22Rv1 (cell line): ENCODE data around the gene GCNT2.

Experiments used
- H3K27ac ChIP-seq: fragments of 450-650 bp; 2 replicates; pipeline ENCODE4 v1.5.1; 2017
- ZFX ChIP-seq: fragments of 450-650 bp; IDR thresholded peaks from 2 replicates; pipeline ENCODE4 v1.6.1; 2017; ENCODE audit warnings: antibody characterized with exemption, borderline replicate concordance
- TF ChIP-seq, protein P1 (sequence below): fragments of 450-650 bp; IDR thresholded peaks from 2 replicates; pipeline ENCODE4 v1.5.1; 2017; ENCODE audit warnings: mild to moderate bottlenecking

Gene GCNT2

DNA sequence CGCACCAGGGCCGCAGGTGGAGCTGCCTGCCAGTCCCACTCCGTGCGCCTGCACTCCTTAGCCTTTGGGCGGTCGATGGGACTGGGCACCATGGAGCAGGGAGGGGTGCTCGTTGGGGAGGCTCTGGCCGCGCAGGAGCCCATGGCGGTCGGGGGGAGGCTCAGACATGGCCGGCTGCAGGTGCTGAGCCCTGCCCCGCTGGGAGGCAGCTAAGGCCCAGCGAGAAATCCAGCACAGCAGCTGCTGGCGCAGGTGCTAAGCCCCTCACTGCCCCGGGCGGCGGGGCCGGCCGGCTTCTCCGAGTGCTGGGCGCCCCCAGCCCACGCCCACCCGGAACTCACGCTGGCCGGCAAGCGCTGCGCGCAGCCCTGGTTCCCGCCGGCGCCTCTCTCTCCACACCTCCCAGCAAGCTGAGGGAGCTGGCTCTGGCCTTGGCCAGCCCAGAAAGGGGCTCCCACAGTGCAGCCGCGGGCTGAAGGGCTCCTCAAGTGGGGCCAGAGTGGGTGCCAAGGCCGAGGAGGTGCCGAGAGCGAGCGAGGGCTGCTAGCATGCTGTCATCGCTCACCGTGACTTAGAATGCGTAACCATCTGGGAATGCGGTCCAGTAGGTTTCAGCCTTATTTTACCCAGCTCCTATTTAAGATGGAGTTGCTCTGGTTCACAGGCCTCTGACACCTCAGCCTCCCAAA lies 96.0 kb downstream of the GCNT2 start:
- H3K27ac ChIP-seq = no peak overlapping the region
- no peak for TF ChIP-seq ZFX
- TF ChIP-seq, protein P1, sequence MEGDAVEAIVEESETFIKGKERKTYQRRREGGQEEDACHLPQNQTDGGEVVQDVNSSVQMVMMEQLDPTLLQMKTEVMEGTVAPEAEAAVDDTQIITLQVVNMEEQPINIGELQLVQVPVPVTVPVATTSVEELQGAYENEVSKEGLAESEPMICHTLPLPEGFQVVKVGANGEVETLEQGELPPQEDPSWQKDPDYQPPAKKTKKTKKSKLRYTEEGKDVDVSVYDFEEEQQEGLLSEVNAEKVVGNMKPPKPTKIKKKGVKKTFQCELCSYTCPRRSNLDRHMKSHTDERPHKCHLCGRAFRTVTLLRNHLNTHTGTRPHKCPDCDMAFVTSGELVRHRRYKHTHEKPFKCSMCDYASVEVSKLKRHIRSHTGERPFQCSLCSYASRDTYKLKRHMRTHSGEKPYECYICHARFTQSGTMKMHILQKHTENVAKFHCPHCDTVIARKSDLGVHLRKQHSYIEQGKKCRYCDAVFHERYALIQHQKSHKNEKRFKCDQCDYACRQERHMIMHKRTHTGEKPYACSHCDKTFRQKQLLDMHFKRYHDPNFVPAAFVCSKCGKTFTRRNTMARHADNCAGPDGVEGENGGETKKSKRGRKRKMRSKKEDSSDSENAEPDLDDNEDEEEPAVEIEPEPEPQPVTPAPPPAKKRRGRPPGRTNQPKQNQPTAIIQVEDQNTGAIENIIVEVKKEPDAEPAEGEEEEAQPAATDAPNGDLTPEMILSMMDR = no peak

DNA sequence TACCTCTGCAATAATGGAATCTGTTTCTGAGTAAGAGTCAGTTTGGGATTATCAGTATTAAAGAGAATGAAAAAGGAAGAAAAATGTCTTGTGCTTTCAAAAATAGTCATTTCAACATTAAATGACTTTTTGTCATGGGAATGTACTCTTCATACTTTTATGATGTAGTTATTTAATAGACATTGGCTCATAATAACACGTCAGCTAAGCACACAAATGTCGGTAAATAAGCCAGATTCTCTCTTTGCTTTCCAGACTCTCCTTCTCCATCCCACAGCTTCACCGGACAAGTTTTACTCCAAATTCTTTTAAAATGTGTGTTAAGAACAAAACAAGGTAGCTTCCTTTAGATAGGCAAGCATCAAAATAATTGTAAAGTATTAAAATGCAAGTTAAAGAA lies 97.3 kb downstream of the GCNT2 start:
- no peak for TF ChIP-seq ZFX
- TF ChIP-seq, protein P1 = no peak
- H3K27ac ChIP-seq = no peak overlapping the region

- no peak for TF ChIP-seq ZFX
- TF ChIP-seq, protein P1 = no peak
- no peak overlapping the region for H3K27ac ChIP-seq
Measured at GRCh38 chr6:10621213-10621612, 100.1 kb downstream of the GCNT2 start.

DNA sequence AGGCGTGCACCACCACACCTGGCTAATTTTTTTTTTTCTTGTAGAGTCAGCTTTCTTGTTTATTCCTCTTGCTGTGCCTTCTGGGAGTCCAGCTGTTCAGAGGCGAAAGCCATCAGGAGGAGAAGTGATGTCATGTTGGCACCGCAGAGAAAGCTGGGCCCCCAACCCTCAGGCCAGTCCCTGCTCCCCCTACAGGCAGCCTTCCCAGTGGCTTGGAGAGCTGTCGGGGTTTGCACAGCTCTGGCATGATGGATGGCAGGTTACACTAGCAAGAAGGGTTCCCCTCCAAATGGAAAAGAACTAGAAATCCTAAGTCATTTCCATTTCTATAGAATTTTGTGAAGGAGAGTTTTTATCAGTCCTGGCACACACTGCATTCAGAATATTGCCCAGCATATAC lies 100.7 kb downstream of the GCNT2 start:
- TF ChIP-seq ZFX = no peak
- TF ChIP-seq, protein P1 = no peak
- H3K27ac ChIP-seq = no peak overlapping the region

GRCh38 chr6:10624836-10625235 lies 103.7 kb downstream of the GCNT2 start:
- no peak overlapping the region for H3K27ac ChIP-seq
- TF ChIP-seq, protein P1 = no peak
- TF ChIP-seq ZFX = no peak

GRCh38 chr6:10626154-10626741 lies 105.1 kb downstream of the GCNT2 start:
- H3K27ac ChIP-seq = no peak overlapping the region
- TF ChIP-seq, protein P1 = no peak
- TF ChIP-seq ZFX = no peak

DNA sequence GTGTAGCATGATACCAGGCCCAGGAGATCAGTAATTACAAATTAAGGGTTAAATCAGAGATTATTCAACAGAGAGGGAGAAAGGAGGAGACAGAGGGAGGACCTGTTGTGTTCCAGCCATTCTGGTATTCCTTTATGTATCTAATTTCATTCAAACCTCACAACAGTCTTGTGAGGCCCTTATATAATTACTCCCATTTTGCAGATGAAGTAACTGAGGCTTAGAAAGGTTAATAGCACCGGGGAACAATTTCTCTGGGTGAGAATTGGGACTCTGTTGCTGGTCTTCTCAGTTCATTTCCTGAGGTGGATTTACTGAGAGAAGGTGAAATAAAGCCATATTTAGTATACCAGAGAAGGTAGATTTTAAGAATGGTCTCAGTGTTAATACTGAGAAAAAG lies 106.6 kb downstream of the GCNT2 start:
- TF ChIP-seq, protein P1 = no peak
- TF ChIP-seq ZFX = no peak
- no peak overlapping the region for H3K27ac ChIP-seq
